Sigmoid colon (tissue), 7 donors: ENCODE measurements around the gene HDLBP. TPM values are rescaled to one million over a fixed set of nuclear protein-coding genes. Genes with fewer than 3 reads are reported as not detected.

Experiments used
- DNase-seq: peaks from one replicate; pipeline ENCODE4 v3.0.0-alpha.2; 2019
- H3K27ac ChIP-seq, 4 donors: fragments of 200-600 bp; sonication (generic); one replicate each; pipeline ENCODE4 v1.5.1; 2016 to 2019; ENCODE audit warnings: mild to moderate bottlenecking in 1 of 4
- H3K27me3 ChIP-seq, 3 donors: fragments of 200-600 bp; sonication (generic); one replicate each; pipeline ENCODE4 v1.5.1; 2019; ENCODE audit warnings: mild to moderate bottlenecking in 1 of 3
- H3K36me3 ChIP-seq, 4 donors: fragments of 200-600 bp; sonication (generic); one replicate each; pipeline ENCODE4 v1.5.1; 2016 to 2019
- H3K4me1 ChIP-seq, 4 donors: fragments of 200-600 bp; sonication (generic); one replicate each; pipeline ENCODE4 v1.5.1; 2017 to 2019
- H3K4me3 ChIP-seq, 4 donors: fragments of 200-600 bp; sonication (generic); one replicate each; pipeline ENCODE4 v1.5.1; 2017 to 2019; ENCODE audit warnings: mild to moderate bottlenecking in 2 of 4, moderate library complexity in 1 of 4
- H3K9me3 ChIP-seq, 4 donors: fragments of 200-600 bp in 3 of 4; sonication (generic) in 3 of 4; one replicate each; pipeline versions ENCODE4 v1.5.1 to v1.6.1; 2013 to 2019
- EP300 ChIP-seq, 4 donors: sonication (generic); formaldehyde crosslinking; IDR thresholded peaks; one replicate each; pipeline ENCODE4 v1.6.1; 2017; ENCODE audit warnings: antibody characterized with exemption in 4 of 4
- POLR2A ChIP-seq, 2 donors: fragments of 450-650 bp; IDR thresholded peaks; one replicate each; pipeline ENCODE4 v1.6.1; 2016; ENCODE audit warnings: antibody characterized with exemption in 2 of 2, mild to moderate bottlenecking in 2 of 2, moderate library complexity in 2 of 2
- POLR2AphosphoS5 ChIP-seq, 4 donors: sonication (generic); formaldehyde crosslinking; IDR thresholded peaks; one replicate each; pipeline ENCODE4 v1.6.1; 2017; ENCODE audit warnings: antibody characterized with exemption in 4 of 4
- WGBS, 2 donors: extraction: QIAGEN DNeasy Blood & Tissue Kit; methylation state at CpG; one replicate each; pipeline ENCODE4 v1.1.7; 2013; 5-methylcytosine and 5-hydroxymethylcytosine counted together
- intact Hi-C: fragments of 100-400 bp; cut with DNase I; formaldehyde crosslinking; loops from one replicate; pipeline ENCODE4 v1.15.1; 2023
- polyA plus RNA-seq, 3 donors: library from polyadenylated mRNA; stranded (reverse); fragments of 200-250 nt; gene quantifications; one replicate each; pipeline ENCODE4 v1.2.3, GENCODE V29; 2013
- total RNA-seq, 4 donors: library from RNA; depleted of rRNA; stranded (reverse); fragments of >200 nt; gene quantifications; one replicate each; pipeline ENCODE4 v1.1.0, GENCODE V29; 2016
- TF ChIP-seq, protein P1 (sequence below), 4 experiments: fragments of 450-650 bp in 3 of 4; fragments of 200-600 bp in 1 of 4; IDR thresholded peaks; one replicate each; pipeline ENCODE4 v1.5.1; 2016 to 2019; ENCODE audit warnings: antibody characterized with exemption in 4 of 4, mild to moderate bottlenecking in 3 of 4, moderate library complexity in 2 of 4
- donor health status: healthy with polysubstance abuse.
- donor health status: Bipolar disorder and iron deficiency.
- donor health status: healthy.

Gene HDLBP
- total and polyA plus RNA-seq, 7 donors: 115 to 281 (median 201) TPM

DNA sequence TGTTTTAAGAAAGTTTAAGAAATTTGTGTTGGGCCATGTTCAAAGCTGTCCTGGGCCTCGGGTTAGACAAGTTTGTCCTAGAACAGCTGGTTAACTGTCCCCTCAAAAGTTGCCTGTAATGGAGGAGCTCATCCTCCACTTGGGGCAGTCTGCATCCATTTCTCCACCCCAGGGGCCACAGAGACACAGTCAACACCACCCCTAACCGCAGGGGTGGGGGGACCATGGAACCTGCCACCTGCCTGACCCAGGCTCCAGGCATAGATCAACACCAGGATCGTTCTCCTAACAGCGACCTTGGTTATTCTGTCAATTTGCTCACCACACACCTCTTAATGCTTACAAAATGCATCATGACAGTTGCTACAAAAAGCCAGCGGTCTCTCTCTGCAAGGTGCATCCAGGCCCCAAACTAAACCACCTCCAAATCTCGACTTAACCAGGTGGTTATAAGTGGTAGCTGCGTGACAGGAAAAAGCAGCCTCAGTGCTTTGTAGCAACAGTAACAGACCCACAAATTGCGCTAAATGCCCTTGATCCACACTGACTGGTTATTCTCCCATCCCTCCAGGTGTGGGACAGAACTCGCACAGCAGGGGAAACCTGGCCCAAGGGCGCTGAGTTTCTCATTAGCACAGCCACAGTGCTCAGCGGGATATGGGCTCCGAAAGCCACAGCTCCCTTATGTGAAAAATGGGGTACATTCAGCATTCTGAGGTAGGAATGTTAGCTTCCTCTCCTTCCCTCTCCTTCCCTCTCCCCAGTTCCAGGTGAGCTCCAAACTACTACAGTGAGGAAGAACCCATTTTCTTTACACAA is 48.0 kb downstream of the HDLBP start:
- peaks cover 0 to 36% (median 26%) of the 10 kb centered on the region in 4 donors for H3K4me1 ChIP-seq
- intact Hi-C loops: no loop called here
- H3K9me3 ChIP-seq: no peaks in the 10 kb centered on the region
- WGBS, 2 donors: 82 to 83% methylated on average over 12 of the region's 12 CpGs
- H3K4me3 ChIP-seq: no peak overlapping the region
- H3K27me3 ChIP-seq: no peaks in the 10 kb centered on the region
- no peak for TF ChIP-seq POLR2AphosphoS5 (IDR thresholded peaks at IDR 0.05)
- TF ChIP-seq EP300 (IDR thresholded peaks at IDR 0.05): no peak
- TF ChIP-seq POLR2A (IDR thresholded peaks at IDR 0.05): no peak
- TF ChIP-seq, protein P1, sequence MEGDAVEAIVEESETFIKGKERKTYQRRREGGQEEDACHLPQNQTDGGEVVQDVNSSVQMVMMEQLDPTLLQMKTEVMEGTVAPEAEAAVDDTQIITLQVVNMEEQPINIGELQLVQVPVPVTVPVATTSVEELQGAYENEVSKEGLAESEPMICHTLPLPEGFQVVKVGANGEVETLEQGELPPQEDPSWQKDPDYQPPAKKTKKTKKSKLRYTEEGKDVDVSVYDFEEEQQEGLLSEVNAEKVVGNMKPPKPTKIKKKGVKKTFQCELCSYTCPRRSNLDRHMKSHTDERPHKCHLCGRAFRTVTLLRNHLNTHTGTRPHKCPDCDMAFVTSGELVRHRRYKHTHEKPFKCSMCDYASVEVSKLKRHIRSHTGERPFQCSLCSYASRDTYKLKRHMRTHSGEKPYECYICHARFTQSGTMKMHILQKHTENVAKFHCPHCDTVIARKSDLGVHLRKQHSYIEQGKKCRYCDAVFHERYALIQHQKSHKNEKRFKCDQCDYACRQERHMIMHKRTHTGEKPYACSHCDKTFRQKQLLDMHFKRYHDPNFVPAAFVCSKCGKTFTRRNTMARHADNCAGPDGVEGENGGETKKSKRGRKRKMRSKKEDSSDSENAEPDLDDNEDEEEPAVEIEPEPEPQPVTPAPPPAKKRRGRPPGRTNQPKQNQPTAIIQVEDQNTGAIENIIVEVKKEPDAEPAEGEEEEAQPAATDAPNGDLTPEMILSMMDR (IDR thresholded peaks at IDR 0.05): no peak
- no peak overlapping the region for H3K27ac ChIP-seq
- peaks cover 17 to 61% (median 38%) of the 10 kb centered on the region in 4 donors for H3K36me3 ChIP-seq
- DNase-seq: no peak

DNA sequence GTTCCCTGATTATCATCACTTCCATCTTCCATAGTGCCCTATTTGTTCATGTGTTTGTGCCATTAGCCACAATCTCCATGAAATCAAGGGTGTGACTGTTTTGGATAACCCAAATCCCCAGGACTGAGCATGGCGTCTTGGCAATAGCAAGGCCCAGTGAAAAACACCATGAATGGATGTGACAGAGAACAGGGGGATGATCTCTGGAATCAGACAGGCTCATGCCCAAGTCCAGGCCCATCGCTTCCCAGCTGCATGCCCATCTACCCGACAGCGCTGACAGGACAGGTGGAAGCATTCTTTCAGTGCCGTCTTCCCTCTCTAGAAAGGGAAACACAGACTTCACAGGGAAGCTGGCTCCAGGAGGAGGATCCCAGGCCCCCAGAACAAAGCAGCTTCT is 50.0 kb downstream of the HDLBP start:
- Histone ChIP-seq H3K4me1 (peaks cover 0 to 24% (median 16%) of the 10 kb centered on the region in 4 donors), H3K36me3 (peaks cover 30 to 81% (median 54%) of the 10 kb centered on the region in 4 donors), H3K4me3 (no peak overlapping the region), H3K9me3 (no peaks in the 10 kb centered on the region), H3K27ac (no peak overlapping the region), H3K27me3 (no peaks in the 10 kb centered on the region)
- intact Hi-C loops: no loop called here
- 94 to 97% methylated on average over 5 of the region's 5 CpGs for WGBS, 2 donors
- TF ChIP-seq POLR2A (IDR thresholded peaks at IDR 0.05) (no peak), EP300 (IDR thresholded peaks at IDR 0.05) (no peak), POLR2AphosphoS5 (IDR thresholded peaks at IDR 0.05) (no peak)
- TF ChIP-seq, protein P1 (IDR thresholded peaks at IDR 0.05): no peak
- no peak for DNase-seq

DNA sequence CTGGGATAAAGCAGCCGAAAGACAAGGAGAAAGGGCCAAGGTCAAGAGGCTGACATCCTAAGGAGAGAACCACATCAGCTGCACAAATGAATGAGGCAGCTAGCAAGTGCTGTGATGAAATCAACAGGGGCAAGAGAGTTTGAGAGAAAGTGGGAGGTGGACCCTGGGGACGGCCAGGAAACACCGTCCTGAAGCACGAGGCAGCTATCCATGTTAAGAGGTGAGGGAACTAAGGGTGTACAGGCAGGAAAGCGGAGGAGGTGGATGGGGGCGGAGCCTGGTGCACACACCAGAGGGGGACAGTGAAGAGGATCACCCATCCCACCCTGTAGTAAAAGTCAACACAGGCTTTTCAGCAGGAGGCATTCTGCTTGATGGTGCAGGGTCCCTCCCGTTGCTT is 52.4 kb downstream of the HDLBP start:
- Histone ChIP-seq H3K27ac (no peak overlapping the region), H3K36me3 (peaks cover 30 to 97% (median 59%) of the 10 kb centered on the region in 4 donors), H3K27me3 (no peaks in the 10 kb centered on the region), H3K4me3 (no peak overlapping the region), H3K9me3 (no peaks in the 10 kb centered on the region), H3K4me1 (peaks cover 0 to 3% (median 0%) of the 10 kb centered on the region in 4 donors)
- no peak for DNase-seq
- TF ChIP-seq POLR2AphosphoS5 (IDR thresholded peaks at IDR 0.05): no peak
- TF ChIP-seq, protein P1 (IDR thresholded peaks at IDR 0.05): no peak
- TF ChIP-seq EP300 (IDR thresholded peaks at IDR 0.05): no peak
- TF ChIP-seq POLR2A (IDR thresholded peaks at IDR 0.05): no peak
- intact Hi-C loops: no loop called here
- 94 to 97% methylated on average over 7 of the region's 7 CpGs for WGBS, 2 donors

DNA sequence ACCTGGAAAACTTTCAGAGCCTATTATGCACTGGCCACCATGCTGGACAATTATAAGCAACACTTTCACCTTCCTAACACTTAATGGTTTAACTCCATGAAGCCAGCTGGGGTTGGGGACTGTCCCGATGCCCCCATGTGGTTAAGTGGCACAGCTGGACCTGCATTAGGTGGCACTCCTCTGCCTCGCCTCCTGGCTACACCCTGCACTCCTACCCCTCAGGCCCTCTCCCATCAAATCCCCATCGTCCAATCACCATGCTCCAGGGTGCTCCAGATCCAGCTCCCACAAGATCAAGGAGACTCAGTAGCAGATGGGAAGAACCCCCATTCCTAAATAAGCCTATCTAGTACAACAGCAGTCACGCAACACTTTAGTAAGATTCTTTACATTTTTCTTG is 53.8 kb downstream of the HDLBP start:
- no peak overlapping the region for H3K4me3 ChIP-seq
- intact Hi-C loops: no loop called here
- 90 to 91% methylated on average over 4 of the region's 4 CpGs for WGBS, 2 donors

More for the DNA sequence above, 53.8 kb downstream of the HDLBP start:
- Histone ChIP-seq H3K27me3 (no peaks in the 10 kb centered on the region), H3K9me3 (no peaks in the 10 kb centered on the region), H3K36me3 (peaks cover 30 to 99% (median 65%) of the 10 kb centered on the region in 4 donors), H3K4me1 (peaks cover 0 to 7% (median 1%) of the 10 kb centered on the region in 4 donors), H3K27ac (no peak overlapping the region)
- no peak for DNase-seq
- TF ChIP-seq EP300 (IDR thresholded peaks at IDR 0.05): no peak
- TF ChIP-seq POLR2AphosphoS5 (IDR thresholded peaks at IDR 0.05): no peak
- TF ChIP-seq, protein P1 (IDR thresholded peaks at IDR 0.05): no peak
- TF ChIP-seq POLR2A (IDR thresholded peaks at IDR 0.05): no peak
